HG03095 (cell line): ENCODE data around the gene TEX264.

Experiments
- ATAC-seq: cut with Tn5 transposase; IDR thresholded peaks from one replicate; pipeline ENCODE4 v1.9.1; 2021; ENCODE audit warnings: moderate library complexity; ENCODE audit not compliant: unreplicated experiment

TEX264 gene

GRCh38 chr3:51691949-51692348 is 20.9 kb downstream of the TEX264 start:
- ATAC-seq = no peak

- ATAC-seq = no peak
These were observed 21.9 kb downstream of the TEX264 start for GRCh38 chr3:51692980-51693395.

GRCh38 chr3:51696954-51697353 is 25.9 kb downstream of the TEX264 start:
- ATAC-seq = no peak

- no peak for ATAC-seq
These were observed 27.2 kb downstream of the TEX264 start for GRCh38 chr3:51698209-51698608.

- no peak for ATAC-seq
These were observed 29.4 kb downstream of the TEX264 start for GRCh38 chr3:51700403-51700802.

- no peak for ATAC-seq
These were observed 31.1 kb downstream of the TEX264 start for GRCh38 chr3:51702156-51702555.

- no peak for ATAC-seq
These were observed 32.2 kb downstream of the TEX264 start for GRCh38 chr3:51703068-51703760.

GRCh38 chr3:51703761-51704510 is 32.9 kb downstream of the TEX264 start:
- no peak for ATAC-seq

GRCh38 chr3:51704511-51704950 is 33.5 kb downstream of the TEX264 start:
- no peak for ATAC-seq

GRCh38 chr3:51705276-51706020 is 34.4 kb downstream of the TEX264 start:
- no peak for ATAC-seq

- no peak for ATAC-seq
These were observed 35.0 kb downstream of the TEX264 start for GRCh38 chr3:51706021-51706485.

GRCh38 chr3:51706788-51707731 is 36.0 kb downstream of the TEX264 start, which contains the start of gene GRM2:
Gene GRM2, plus strand, starts transcription at chr3:51707068. Its CDS starts 1,916 bp downstream, at chr3:51708984.
- ATAC-seq = no peak

- no peak for ATAC-seq
These were observed 37.3 kb downstream of the TEX264 start for GRCh38 chr3:51708216-51708845.

GRCh38 chr3:51709004-51709420 is 38.0 kb downstream of the TEX264 start:
- ATAC-seq = no peak

GRCh38 chr3:51709675-51710074 is 38.6 kb downstream of the TEX264 start:
- ATAC-seq = no peak

- no peak for ATAC-seq
These were observed 39.7 kb downstream of the TEX264 start for GRCh38 chr3:51710631-51711351.

GRCh38 chr3:51711352-51712037 is 40.4 kb downstream of the TEX264 start:
- ATAC-seq = no peak

GRCh38 chr3:51712038-51712420 is 41.0 kb downstream of the TEX264 start:
- no peak for ATAC-seq

GRCh38 chr3:51712511-51712931 is 41.5 kb downstream of the TEX264 start:
- no peak for ATAC-seq
